ENCODE data around the gene CHST15.

The CHST15 gene

GRCh38 chr10:124065382-124066125, 27.8 kb downstream of the CHST15 start:
- no peak for DNase-seq (ENCODE audit: low spot score)

DNA sequence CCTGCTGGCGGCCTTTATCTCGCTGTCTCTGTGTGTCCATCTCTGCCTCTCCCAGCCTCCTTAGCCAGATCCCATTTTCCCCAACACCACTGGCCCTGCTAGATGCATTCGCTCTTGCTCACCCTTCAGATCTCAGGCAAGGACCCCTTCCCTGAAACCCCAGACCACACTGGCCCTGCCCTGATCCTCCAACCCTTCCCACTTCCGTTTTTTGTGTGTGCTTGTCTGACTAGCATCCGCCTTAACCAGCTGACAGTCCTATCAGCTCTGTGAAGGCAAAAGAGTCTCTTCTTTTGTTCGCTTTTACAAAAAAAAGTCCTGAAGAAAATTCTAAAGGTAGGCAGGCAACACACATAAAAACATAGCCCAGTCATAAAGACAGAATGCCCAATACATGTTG, 28.7 kb downstream of the CHST15 start:
- DNase-seq (ENCODE audit: low spot score): no peak

- peak; percentile 57 for DNase-seq (ENCODE audit: low spot score)
Observed at GRCh38 chr10:124063750-124064603, 29.4 kb downstream of the CHST15 start.

- DNase-seq (ENCODE audit: low spot score): no peak
Observed at GRCh38 chr10:124062390-124062789, 31.0 kb downstream of the CHST15 start.

GRCh38 chr10:124061030-124061429, 32.4 kb downstream of the CHST15 start:
- no peak for DNase-seq (ENCODE audit: low spot score)

- DNase-seq (ENCODE audit: low spot score): no peak
Observed at GRCh38 chr10:124060148-124060720, 33.2 kb downstream of the CHST15 start.

DNA sequence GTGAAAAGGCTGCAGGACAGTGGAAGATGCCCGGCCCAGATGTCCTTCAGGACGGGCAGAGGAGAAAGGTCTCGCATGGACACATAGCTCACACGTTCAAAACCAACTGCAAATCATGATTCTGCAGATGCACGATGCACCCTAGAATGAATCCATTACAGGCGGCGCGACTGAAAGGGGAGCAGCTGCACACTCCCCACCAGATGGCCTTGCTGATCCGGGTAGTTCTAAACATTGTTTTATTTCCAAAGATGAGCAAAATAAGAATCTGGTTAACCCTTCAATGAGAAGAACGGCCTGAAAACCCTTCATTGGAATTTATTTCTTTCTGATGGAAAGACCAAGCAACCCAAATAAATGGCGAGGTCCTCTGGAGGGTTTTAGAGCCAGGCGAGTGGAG, 33.8 kb downstream of the CHST15 start:
- DNase-seq (ENCODE audit: low spot score): no peak

DNA sequence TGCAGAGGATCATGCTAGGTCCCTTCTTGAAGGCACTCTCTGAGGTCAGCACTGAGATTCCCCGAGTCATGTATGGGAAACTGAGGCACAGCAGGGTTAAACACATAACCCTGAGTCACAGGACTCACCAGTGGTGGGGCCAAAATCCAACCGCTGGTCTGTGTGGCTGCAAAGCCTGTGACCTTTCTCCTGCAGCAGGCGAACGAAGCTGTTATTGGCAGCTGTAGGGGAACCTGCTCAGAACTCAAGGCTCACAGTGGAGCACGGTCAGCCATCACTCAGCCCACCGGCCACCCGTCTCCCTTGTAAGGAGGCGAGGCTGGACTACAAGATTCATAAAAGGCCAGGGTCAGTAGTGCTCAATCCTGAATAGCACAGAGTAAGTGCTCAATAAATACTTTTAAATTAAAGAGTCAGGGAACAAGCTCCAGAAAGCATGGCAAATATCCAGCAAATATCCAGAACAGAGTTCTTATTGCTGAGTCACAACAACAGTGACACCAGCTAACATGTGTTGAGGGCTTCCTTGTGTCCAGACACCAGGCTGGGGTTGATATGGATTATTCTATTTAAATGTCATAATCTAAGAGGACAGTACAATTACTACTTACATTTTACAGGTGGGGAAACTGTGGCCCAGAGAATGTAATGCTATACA, 34.9 kb downstream of the CHST15 start:
- DNase-seq (ENCODE audit: low spot score): no peak

- DNase-seq (ENCODE audit: low spot score): no peak
Observed at GRCh38 chr10:124057601-124058000, 35.8 kb downstream of the CHST15 start.

DNA sequence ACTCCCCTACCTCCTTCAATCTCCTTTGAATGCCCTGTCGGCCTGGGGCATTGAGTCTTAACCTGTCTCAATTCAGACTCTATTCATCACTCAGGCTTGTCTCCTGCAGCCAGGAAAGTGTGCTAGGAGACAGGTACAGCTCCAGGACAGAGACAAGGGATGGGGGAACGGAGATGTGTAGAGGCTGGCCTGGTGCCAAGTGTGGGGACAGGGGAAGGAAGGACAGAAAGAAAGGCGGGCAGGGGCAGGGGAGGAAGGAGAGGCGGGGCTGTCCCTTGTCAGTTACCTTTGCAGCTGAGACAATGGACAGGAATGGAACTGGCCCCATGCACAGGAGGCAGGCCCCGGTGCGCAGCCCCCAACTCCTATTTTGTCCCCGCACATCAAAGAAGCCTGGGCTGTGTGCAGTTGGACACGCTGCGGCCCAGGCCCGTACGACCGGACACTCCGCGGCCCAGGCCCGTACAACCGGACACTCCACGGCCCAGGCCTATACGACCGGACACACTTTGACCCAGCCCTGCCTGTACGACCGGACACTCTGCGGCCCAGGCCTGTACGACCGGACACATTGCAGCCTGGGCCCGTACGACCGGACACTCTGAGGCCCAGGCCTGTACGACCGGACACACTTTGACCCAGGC, 36.9 kb downstream of the CHST15 start:
- no peak for DNase-seq (ENCODE audit: low spot score)

DNA sequence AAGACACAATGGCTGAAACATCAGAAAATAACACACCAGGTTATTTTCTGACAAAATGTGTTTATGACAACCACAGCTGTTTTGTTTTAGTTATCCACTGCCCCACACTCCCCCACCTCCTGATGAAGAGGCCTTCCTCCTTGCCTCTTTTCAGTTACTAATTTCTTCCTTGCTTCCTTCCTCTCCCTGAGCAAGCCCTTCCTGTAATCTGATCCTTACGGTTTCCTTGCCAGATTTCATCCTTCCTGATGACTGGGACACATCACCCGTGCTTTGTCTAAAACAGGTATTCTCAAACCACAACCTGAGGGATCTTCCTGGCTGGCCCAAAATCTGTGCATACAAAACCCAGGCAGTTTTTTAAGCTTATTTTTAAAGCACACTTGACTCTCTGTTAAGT, 39.4 kb downstream of the CHST15 start:
- DNase-seq (ENCODE audit: low spot score): peak; percentile 66

DNA sequence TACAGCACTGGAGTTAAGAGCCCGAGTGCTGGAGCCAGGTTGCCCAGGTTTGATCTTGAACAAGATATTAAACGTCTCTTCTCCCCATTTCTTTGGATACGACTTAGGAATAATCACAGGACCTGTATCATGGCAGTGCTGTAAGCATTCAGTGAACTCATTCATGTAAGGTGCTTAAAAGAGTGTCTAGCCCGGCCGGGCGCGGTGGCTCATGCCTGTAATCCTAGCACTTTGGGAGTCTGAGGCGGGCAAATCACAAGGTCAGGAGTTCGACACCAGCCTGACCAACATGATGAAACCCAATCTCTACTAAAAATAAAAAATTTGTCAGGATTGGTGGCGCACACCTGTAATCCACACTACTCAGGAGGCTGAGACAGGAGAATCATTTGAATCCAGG, 40.8 kb downstream of the CHST15 start:
- no peak for DNase-seq (ENCODE audit: low spot score)

DNA sequence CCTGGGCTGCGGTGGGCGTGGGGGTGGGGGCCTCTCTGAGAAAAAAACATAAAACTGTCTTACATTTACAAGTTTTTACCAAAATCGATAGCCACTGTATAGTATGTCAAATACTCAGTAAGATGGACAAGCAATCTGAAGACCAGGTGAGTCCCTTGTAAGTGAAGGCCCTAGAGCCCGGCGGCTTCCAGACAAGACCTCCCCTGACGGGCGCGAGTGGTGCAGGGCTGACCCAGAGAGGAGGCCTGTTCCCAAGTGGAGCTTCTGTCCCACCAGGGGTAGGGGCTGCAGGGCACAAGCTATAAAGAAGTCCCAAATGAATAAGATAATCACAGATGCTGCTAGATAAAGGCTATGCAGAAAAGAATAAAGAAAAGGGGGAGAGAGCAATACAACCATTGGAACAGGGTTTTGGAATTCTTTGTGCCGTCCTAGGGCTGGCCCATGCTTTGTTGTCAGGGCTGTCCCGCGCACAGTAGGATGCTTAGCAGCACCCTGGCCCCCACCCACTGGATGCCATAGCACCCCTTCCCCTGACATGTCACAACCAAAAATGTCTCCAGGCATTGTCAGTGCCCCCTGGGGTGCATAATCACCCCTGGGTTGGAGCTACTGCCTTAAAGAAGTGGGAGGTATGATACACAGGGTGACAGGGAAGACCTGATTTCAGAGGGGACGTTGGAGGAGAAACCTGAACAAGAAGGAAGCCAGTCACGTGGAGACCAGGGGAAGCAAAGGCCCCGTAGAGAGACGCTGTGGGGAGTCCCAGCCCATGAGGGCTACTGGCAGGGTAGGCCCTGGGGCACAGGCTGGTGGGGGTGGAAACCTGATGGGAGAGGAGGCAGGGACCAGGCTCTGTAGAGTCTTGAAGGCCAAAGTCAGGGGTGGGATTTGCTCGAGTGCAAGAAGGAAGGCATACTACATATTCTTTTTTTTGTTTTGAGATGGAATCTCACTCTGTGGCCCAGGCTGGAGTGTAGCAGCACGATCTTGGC, 43.1 kb downstream of the CHST15 start:
- no peak for DNase-seq (ENCODE audit: low spot score)

DNA sequence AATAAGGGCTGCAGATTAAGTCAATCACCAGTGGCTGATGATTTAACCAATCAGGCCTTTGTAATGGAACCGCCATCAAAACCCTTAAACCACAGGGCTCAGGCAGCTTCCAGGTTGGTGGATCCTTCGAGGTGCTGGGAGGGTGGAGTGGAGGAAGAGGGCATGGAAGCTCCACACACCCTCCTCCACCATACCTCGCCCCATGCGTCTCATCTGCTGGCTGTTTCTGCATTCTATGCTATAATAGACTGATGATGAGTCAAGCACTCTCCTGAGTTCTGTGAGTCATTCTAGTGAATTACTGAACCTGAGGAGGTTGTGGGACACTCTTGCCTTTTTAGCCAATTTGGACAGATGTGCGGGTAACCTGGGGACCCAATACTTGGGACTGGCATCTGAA, 43.9 kb downstream of the CHST15 start:
- peak; percentile 77 for DNase-seq (ENCODE audit: low spot score)

- DNase-seq (ENCODE audit: low spot score): no peak
Observed at GRCh38 chr10:124048371-124049290, 44.8 kb downstream of the CHST15 start.

DNA sequence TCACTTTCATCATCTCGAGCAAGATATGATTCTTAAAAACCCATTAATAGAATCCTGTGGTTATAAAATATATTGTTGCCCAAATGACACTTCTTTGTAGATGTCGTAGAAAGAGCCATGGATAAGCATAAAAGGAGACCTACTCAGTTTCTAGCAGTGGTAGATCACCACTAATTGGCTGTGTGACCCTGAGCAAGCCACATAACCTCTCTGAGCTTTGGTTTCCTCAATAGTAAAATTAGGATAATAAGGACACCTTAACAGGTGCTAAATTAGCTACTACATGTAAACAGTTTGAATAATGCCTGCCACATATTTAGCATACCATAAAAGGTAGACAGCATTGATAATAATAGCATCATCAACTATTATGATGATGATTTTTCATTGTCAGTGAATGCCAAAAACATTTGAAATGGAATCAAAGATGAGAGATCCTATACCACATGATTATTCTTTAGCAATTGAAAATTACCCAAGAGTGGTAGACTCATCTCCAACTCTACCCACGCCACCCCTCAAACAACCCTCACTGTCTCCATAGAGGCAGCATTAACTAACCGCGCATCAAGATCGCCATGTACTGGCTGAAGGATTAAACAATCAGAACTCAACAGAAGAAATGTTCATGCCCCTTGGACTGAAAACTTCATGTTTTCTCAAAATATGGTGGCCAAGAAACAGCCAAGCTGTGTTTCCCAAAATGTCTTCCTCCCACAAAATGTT, 45.8 kb downstream of the CHST15 start:
- DNase-seq (ENCODE audit: low spot score): no peak

- no peak for DNase-seq (ENCODE audit: low spot score)
Observed at GRCh38 chr10:124045801-124046355, 47.5 kb downstream of the CHST15 start.

- DNase-seq (ENCODE audit: low spot score): no peak
Observed at GRCh38 chr10:124045276-124045675, 48.1 kb downstream of the CHST15 start.

All from kidney tubule cell (primary cell).